HG03469 (cell line): Measurements from ENCODE around the gene BHMT.
"Not testable (repeated sequence)": the region's sequence is repeated elsewhere in the genome, so short reads cannot be mapped to it uniquely, and the experiment has no call there.

Source experiments
- ATAC-seq: cut with Tn5 transposase; IDR thresholded peaks from one replicate; pipeline ENCODE4 v1.9.1; 2021; ENCODE audit warnings: mild to moderate bottlenecking, moderate library complexity, moderate number of reproducible peaks; ENCODE audit not compliant: unreplicated experiment

BHMT gene

GRCh38 chr5:79109527-79110492, 1.8 kb upstream of the BHMT start:
- no peak for ATAC-seq

GRCh38 chr5:79111960-79112702, 522 bp downstream of the BHMT start:
- ATAC-seq, result no peak

- ATAC-seq, result no peak
Measured at GRCh38 chr5:79112703-79113058, 1.1 kb downstream of the BHMT start.

DNA sequence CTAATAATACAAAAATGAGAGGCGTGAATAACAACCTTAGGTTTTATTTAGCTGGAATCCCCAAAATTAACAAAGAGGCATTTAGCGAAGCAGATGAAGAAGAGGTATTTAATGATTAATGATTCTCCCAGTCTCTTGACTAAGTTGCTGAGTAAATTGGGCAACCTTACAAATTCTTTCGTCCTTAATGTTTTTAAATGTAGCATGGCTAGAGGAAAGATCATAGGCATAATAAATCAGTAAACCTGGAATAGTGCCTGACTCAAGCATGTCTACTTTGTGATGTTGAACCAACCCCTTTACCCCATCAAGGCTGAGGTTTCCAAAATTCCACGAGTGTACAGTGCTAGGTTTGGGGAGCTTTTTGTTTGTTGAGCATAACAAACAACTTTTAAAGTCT, 7.9 kb downstream of the BHMT start:
- ATAC-seq, result no peak

GRCh38 chr5:79120221-79120620, 8.6 kb downstream of the BHMT start:
- no peak for ATAC-seq

- ATAC-seq, result no peak
Measured at GRCh38 chr5:79122973-79123372, 11.4 kb downstream of the BHMT start.

DNA sequence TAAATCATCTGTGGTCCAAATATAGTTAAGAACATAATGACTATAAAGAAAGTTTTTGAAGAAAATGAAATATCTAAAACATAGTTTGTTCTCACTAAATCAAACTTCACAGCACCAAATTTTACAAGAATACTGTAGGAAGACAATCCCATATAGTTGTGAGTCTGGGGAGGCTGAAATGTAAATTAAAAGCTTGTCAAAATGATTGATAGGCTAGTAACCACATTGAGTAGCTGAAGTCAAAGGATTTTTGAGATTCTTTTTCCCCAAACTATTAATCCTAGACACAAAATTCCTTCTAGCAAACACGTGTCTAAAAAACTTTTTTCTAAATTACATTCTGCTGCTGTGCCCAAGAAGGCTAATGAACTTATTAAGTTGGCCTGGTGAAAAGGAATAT, 13.0 kb downstream of the BHMT start:
- no peak for ATAC-seq

GRCh38 chr5:79130781-79131180, 19.2 kb downstream of the BHMT start:
- ATAC-seq, result no peak

DNA sequence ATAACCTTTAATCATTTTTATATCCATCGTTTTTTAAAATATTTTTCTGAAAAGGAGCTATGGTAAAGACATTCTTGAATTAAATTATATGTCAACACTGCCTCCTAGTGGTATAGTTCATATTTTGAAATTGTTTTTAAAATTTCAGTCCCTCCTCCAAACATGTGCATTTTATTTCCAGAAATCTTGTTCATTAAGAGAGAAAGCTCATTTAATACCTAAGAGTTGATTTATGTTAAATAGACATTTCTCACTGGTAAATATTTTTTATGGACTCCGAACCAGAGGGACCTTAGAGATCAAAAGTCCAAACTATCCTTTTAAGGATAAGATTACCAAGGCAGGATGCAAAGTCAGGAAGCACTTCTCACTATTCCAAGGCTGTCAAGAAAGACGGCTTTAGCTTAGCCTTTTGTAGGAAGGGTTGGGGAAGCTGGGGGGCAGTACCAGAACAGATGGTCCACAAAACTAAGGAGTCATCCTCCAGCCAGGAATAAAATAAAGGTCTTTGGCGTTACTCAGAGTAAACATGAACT, 21.6 kb downstream of the BHMT start:
- ATAC-seq, result no peak

GRCh38 chr5:79133657-79134451, 22.2 kb downstream of the BHMT start:
- no peak for ATAC-seq

DNA sequence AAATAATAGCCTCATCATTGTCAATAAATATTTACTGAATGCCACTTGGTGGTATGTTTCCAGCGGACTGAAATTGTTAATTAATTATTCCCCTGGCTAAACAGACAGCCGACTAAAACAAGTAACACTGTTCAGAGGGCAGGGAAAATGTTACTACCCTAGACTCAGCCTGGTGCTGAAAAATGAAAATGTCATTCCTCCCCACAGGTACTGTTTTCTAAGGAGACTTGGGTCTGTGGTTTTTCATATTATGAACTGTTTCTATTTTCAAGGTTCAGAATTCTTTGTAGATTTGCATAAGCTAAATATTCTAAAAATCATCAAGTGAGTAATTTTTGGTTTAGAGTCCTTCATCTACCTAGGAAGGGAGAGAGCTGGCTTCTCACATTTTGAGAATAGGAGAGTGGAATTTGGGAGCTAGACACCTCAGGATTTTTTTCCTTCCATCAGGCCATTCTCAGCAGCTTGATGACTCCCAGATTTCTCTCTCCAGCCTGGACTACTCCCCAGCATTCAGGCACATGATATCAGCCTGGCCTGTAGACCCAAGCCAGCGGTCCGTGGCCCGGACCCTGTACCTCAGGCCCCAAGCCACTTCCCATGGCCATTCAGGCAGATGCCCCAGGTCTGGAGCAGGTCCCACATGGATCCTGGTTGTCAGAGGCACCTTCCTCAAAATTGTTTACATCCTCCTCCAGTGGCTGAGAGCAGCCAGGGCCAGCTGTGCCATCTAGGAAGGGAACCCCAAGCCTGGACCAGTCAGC, 24.4 kb downstream of the BHMT start:
- no peak for ATAC-seq

- ATAC-seq, result no peak
Measured at GRCh38 chr5:79136618-79137017, 25.0 kb downstream of the BHMT start.

DNA sequence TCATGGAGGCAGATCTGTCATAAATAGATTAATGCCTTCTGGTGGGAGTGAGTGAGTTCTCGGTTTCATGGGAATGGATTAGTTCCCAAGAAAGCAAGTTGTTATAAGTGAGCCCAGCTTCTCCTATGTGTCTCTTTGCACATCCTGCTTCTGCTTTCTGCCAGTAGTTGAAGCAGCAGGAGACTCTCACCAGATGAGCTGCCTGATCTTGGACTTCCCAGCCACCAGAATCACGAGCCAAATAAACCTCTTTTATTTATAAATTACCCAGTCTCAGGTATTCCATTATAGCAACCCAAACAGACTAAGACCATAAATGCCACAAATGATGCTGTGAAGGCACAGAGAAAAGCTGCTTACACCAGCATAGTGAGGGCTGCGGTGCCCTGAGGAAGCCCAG, 28.9 kb downstream of the BHMT start:
- no peak for ATAC-seq

- ATAC-seq, result no peak
Measured at GRCh38 chr5:79143684-79144379, 32.2 kb downstream of the BHMT start.

DNA sequence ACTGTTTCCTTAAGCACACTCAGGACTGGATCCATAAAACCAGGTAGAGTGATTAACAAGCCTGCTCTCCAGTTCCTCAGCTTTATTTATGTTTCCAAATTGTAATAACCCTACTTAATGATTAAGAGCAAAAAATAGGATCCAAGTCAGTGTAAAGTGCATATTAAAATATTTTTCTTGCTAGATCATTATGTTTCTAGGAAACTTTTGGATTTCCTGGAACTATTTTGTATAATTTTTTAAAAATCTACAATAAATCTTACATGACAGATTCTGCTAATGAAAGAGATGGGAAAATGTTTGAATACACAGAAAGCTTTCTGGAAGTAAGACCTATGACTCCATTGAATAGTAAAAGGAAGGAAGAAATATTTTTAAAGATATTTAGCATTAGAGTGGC, 35.5 kb downstream of the BHMT start:
- ATAC-seq, result no peak

DNA sequence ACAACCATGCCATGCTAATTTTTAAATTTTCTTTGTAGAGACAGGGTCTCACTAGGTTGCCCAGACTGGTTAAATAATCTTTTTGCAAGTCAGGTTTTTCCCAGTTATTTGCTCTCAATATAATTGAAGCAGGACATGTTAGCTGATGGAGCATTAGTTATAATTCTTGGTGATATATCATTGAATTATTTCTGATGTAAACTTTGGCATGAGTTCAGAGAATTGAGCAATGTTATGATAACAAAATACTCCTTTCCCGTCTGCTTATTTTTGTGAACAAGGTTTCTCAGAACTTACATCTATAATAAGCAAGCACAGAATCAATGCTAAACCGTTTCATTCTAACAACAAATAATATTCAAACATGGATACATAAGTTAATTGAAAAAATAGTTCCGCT, 37.8 kb downstream of the BHMT start:
- ATAC-seq, result no peak

DNA sequence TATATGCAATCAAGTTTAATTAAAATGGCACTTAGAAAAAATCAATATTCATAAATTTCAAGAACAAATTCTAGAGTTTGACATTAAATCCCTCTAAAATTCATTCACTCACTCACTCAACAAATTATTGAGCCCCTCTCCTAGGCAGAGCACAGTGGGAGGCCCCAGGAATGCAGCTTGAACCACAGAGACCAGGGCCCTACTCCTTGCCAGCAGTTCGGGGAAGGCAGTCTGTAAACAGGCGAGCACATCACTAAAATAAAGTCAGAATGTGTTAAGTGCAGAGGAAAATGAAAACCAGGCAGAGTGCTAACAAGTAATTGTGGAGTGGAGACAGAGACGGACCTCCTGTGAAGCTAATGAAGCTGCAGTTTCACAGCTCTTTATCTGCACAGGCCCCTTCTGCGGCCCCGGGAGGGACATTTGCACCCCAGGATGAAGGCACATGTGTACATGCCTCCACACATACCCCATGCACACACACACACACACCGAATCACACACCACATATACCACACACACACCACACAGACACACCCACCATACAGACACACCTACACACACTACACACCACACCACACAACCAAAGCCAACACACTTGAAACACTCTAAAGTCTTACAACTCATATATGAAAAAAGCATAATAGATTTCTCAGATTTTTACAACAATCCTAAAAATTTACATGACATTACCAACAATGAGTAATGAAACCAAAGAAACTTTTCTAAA, 40.5 kb downstream of the BHMT start:
- ATAC-seq, result no peak

DNA sequence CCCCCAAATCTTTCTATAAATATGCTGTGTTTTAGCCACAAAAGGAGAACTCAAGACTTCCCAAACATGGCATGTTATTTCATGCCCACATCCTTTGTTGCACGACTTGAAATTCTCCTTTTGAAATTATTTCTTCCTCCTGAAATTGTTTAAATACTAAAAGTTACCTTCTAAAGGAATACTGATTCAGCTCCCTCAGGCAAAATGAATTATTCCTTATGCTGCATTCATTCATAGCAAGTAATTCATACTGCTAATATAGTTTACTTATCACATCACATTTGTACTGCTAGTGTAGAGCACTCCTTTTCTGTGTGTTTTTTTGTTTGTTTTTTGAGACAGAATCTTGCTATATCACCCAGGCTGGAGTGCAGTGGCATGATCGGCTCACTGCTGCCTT, 45.7 kb downstream of the BHMT start:
- ATAC-seq, result no peak

DNA sequence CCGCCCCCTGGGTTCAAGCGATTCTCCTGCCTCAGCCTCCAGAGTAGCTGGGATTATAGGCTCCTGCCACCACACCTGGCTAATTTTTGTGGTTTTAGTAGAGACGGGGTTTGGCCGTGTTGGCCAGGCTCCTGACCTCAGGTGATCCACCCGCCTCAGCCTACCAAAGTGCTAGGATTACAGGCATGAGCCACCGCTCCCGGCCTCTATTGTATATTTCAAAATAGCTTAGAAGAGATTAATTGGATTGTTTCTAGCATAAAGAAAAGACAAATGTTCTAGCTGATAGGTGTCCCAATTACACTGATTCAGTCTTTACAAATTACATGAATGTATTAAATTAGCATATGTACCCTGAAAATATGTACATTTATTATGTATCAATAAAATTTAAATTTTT, 50.0 kb downstream of the BHMT start:
- ATAC-seq, result not testable (repeated sequence)
